ENCODE measurements around the gene LRRK1.

- TF ChIP-seq CTCF (CRISPR knock-in tag; IDR thresholded peaks at IDR 0.05): no peak
- TF ChIP-seq RNF2 (conservative IDR thresholded peaks at IDR 0.05; ENCODE audit: low read depth): no peak
- no peak for TF ChIP-seq SP5 (CRISPR knock-in tag; IDR thresholded peaks at IDR 0.05; ENCODE audit: borderline replicate concordance, low read depth)
- TF ChIP-seq SOX6 (IDR thresholded peaks at IDR 0.05): no peak
- TF ChIP-seq SOX6 (CRISPR knock-in tag; IDR thresholded peaks at IDR 0.05): no peak
Observed at GRCh38 chr15:101028321-101028720, 109.2 kb downstream of the LRRK1 start.
